GM23248 (cell line): ENCODE results near the gene PDIA5. TPM values are rescaled to one million over a fixed set of nuclear protein-coding genes. Genes with fewer than 3 reads are reported as not detected.

Experiments
- DNase-seq: peaks from one replicate; pipeline ENCODE4 v3.0.0-alpha.2; 2015
- H2AFZ ChIP-seq: fragments of 200-600 bp; sonication (generic); 2 replicates; pipeline ENCODE4 v1.6.1; 2016; ENCODE audit warnings: antibody characterized with exemption
- H3F3A ChIP-seq: fragments of 200-600 bp; sonication (generic); 2 replicates; pipeline ENCODE4 v1.6.1; 2016; ENCODE audit warnings: mild to moderate bottlenecking, antibody characterized with exemption, mixed run types; ENCODE audit not compliant: insufficient read depth
- H3K27ac ChIP-seq: fragments of 200-600 bp; sonication (generic); 2 replicates; pipeline ENCODE4 v1.5.1; 2016; ENCODE audit warnings: mild to moderate bottlenecking
- H3K27me3 ChIP-seq: fragments of 200-600 bp; sonication (generic); replicated peaks from 2 replicates; pipeline ENCODE4 v1.6.1; 2016; ENCODE audit warnings: mild to moderate bottlenecking; ENCODE audit not compliant: insufficient read depth
- H3K36me3 ChIP-seq: fragments of 200-600 bp; sonication (generic); 2 replicates; pipeline ENCODE4 v1.6.1; 2016; ENCODE audit warnings: low read depth, mild to moderate bottlenecking
- H3K4me1 ChIP-seq: fragments of 200-600 bp; sonication (generic); 2 replicates; pipeline ENCODE4 v1.6.1; 2016; ENCODE audit warnings: mild to moderate bottlenecking; ENCODE audit not compliant: insufficient read depth
- H3K4me2 ChIP-seq: fragments of 200-600 bp; sonication (generic); one replicate; pipeline ENCODE4 v1.6.1; 2016; ENCODE audit warnings: mild to moderate bottlenecking; ENCODE audit not compliant: unreplicated experiment
- H3K4me3 ChIP-seq: fragments of 200-600 bp; sonication (generic); 2 replicates; pipeline ENCODE4 v1.5.1; 2016; ENCODE audit warnings: mild to moderate bottlenecking
- H3K79me2 ChIP-seq: fragments of 200-600 bp; sonication (generic); 2 replicates; pipeline ENCODE4 v1.6.1; 2016; ENCODE audit warnings: mild to moderate bottlenecking; ENCODE audit not compliant: insufficient read depth
- H3K9ac ChIP-seq: fragments of 200-600 bp; sonication (generic); 2 replicates; pipeline ENCODE4 v1.6.1; 2016; ENCODE audit warnings: mild to moderate bottlenecking
- H3K9me2 ChIP-seq: fragments of 200-600 bp; sonication (generic); 2 replicates; pipeline ENCODE4 v1.6.1; 2016; ENCODE audit warnings: mixed run types, mild to moderate bottlenecking, moderate library complexity; ENCODE audit not compliant: insufficient read depth
- H3K9me3 ChIP-seq: fragments of 200-600 bp; sonication (generic); one replicate; pipeline ENCODE4 v1.6.1; 2017; ENCODE audit warnings: low read depth
- H4K20me1 ChIP-seq: fragments of 200-600 bp; sonication (generic); 2 replicates; pipeline ENCODE4 v1.6.0; 2016; ENCODE audit not compliant: insufficient read depth
- EZH2 ChIP-seq: fragments of 200-600 bp; sonication (generic); IDR thresholded peaks from 2 replicates; pipeline ENCODE4 v1.6.1; 2018; ENCODE audit warnings: antibody characterized with exemption, mild to moderate bottlenecking; ENCODE audit not compliant: insufficient read depth, poor library complexity, severe bottlenecking
- EZH2phosphoT487 ChIP-seq: fragments of 200-600 bp; sonication (generic); IDR thresholded peaks from 2 replicates; pipeline ENCODE4 v1.6.1; 2018; ENCODE audit warnings: antibody characterized with exemption, moderate library complexity, mild to moderate bottlenecking, low read depth; ENCODE audit not compliant: insufficient read depth
- WGBS, 2 experiments: methylation state at CpG; one replicate each; pipeline ENCODE4 v1.1.6; 2015 to 2017; ENCODE audit warnings: low lambda C conversion rate in 2 of 2, low coverage in 1 of 2; ENCODE audit errors: missing lambda C conversion rate in 2 of 2; 5-methylcytosine and 5-hydroxymethylcytosine counted together
- in situ Hi-C: fragments of 300-500 bp; cut with MboI; formaldehyde crosslinking; loops from 2 replicates; pipeline ENCODE4 v1.15.0; 2020
- polyA plus RNA-seq: library from polyadenylated mRNA; unstranded; fragments of >200 nt; fragmentation: Nextera tagmentation; extraction: Ambion mirVana; gene quantifications from 2 replicates; pipeline ENCODE4 v1.2.1, GENCODE V29; 2016
- total RNA-seq: library from RNA; depleted of rRNA; stranded (reverse); fragments of >200 nt; shearing (Covaris generic); gene quantifications from 2 replicates; pipeline ENCODE4 v1.2.3, GENCODE V29; 2014

Gene PDIA5
- total and polyA plus RNA-seq, 2 experiments from 2014 or later = 49.1 to 57.3 TPM

GRCh38 chr3:123096126-123096525 is 29.3 kb downstream of the PDIA5 start:
- no peaks in the 10 kb centered on the region for H3K9me3 ChIP-seq
- WGBS, 2 experiments = 90 to 96% methylated on average over 9 of the region's 9 CpGs
- peaks cover 93% of the 10 kb centered on the region for H3K79me2 ChIP-seq
- no peak overlapping the region for H2AFZ ChIP-seq
- no peak overlapping the region for H3K9ac ChIP-seq
- no peak for DNase-seq
- TF ChIP-seq EZH2 (no peak), EZH2phosphoT487 (no peak)
- no peaks in the 10 kb centered on the region; the same call in 1 of the 2 replicates for H3F3A ChIP-seq
- in situ Hi-C loops = no loop called here
- no peaks in the 10 kb centered on the region for H3K9me2 ChIP-seq
- H3K36me3 ChIP-seq = peaks cover 8% of the 10 kb centered on the region; the same call in 1 of the 2 replicates
- peaks cover 12% of the 10 kb centered on the region for H3K4me1 ChIP-seq
- no peak overlapping the region for H3K27ac ChIP-seq
- H3K27me3 ChIP-seq = no peaks in the 10 kb centered on the region
- H3K4me3 ChIP-seq = no peak overlapping the region
- no peak overlapping the region for H3K4me2 ChIP-seq
- H4K20me1 ChIP-seq = peaks cover 5% of the 10 kb centered on the region; the same call in 1 of the 2 replicates

DNA sequence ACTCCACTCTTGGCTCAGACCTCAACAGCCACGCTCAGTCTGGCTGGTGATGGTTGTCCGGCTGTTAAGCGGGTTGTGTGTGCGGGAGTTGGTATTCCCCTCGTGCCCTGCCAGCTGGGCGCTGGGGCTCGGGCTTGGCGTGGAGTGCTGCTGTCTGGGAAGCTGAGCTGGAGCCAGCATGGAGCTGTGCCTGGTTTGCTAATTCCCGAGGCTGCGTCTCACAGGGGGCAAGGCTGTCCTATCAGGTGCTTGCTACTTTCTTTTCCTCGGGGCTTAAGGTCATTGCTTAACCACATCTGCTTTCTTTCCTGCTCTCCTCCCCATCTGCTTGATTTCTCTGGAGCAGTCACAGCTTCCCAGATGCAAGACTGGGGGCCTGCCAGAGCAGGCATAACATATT is 29.9 kb downstream of the PDIA5 start:
- peak; percentile 36 for DNase-seq
- no peaks in the 10 kb centered on the region for H3K9me2 ChIP-seq
- no peak overlapping the region for H3K9ac ChIP-seq
- peaks cover 12% of the 10 kb centered on the region for H3K4me1 ChIP-seq
- H3K4me3 ChIP-seq = no peak overlapping the region
- no peaks in the 10 kb centered on the region for H3K27me3 ChIP-seq
- peaks cover 87% of the 10 kb centered on the region for H3K79me2 ChIP-seq
- no peak overlapping the region for H3K27ac ChIP-seq
- peaks cover 8% of the 10 kb centered on the region; the same call in 1 of the 2 replicates for H3K36me3 ChIP-seq
- WGBS, 2 experiments = 46 to 47% methylated on average over 11 of the region's 11 CpGs
- TF ChIP-seq EZH2 (no peak), EZH2phosphoT487 (no peak)
- H3F3A ChIP-seq = no peaks in the 10 kb centered on the region; the same call in 1 of the 2 replicates
- H3K9me3 ChIP-seq = no peaks in the 10 kb centered on the region
- peaks cover 5% of the 10 kb centered on the region; the same call in 1 of the 2 replicates for H4K20me1 ChIP-seq
- in situ Hi-C loops = no loop called here
- H3K4me2 ChIP-seq = no peak overlapping the region
- no peak overlapping the region for H2AFZ ChIP-seq

- peaks cover 5% of the 10 kb centered on the region; the same call in 1 of the 2 replicates for H4K20me1 ChIP-seq
- H3K4me3 ChIP-seq = no peak overlapping the region
- no peaks in the 10 kb centered on the region for H3K27me3 ChIP-seq
- in situ Hi-C loops = no loop called here
- H2AFZ ChIP-seq = no peak overlapping the region
- H3K4me2 ChIP-seq = peak overlapping the region; percentile 5
- no peak overlapping the region for H3K9ac ChIP-seq
- WGBS, 2 experiments = 75 to 76% methylated on average over 6 of the region's 6 CpGs
- H3K9me3 ChIP-seq = no peaks in the 10 kb centered on the region
- no peak overlapping the region for H3K27ac ChIP-seq
- peaks cover 17% of the 10 kb centered on the region for H3K4me1 ChIP-seq
- peaks cover 67% of the 10 kb centered on the region for H3K79me2 ChIP-seq
- TF ChIP-seq EZH2phosphoT487 = no peak
- no peak for TF ChIP-seq EZH2
- peak; percentile 45 for DNase-seq
- H3F3A ChIP-seq = peaks cover 15% of the 10 kb centered on the region
- no peaks in the 10 kb centered on the region for H3K9me2 ChIP-seq
- peaks cover 16% of the 10 kb centered on the region; the same call in 1 of the 2 replicates for H3K36me3 ChIP-seq
These were observed 31.9 kb downstream of the PDIA5 start for GRCh38 chr3:123098426-123099330.

GRCh38 chr3:123099331-123100192 is 32.7 kb downstream of the PDIA5 start:
- no peak for DNase-seq
- WGBS, 2 experiments = 87 to 91% methylated on average over 12 of the region's 12 CpGs
- no peaks in the 10 kb centered on the region for H3K9me2 ChIP-seq
- H3K4me1 ChIP-seq = peaks cover 25% of the 10 kb centered on the region
- no peak overlapping the region for H3K9ac ChIP-seq
- no peak overlapping the region for H2AFZ ChIP-seq
- H3K79me2 ChIP-seq = peaks cover 58% of the 10 kb centered on the region
- H3K36me3 ChIP-seq = peaks cover 12% of the 10 kb centered on the region; the same call in 1 of the 2 replicates
- in situ Hi-C loops = no loop called here
- no peaks in the 10 kb centered on the region for H3K27me3 ChIP-seq
- no peak for TF ChIP-seq EZH2
- no peak for TF ChIP-seq EZH2phosphoT487
- no peak overlapping the region for H3K27ac ChIP-seq
- H3K4me2 ChIP-seq = peak overlapping the region; percentile 5
- no peak overlapping the region for H3K4me3 ChIP-seq
- no peaks in the 10 kb centered on the region for H3K9me3 ChIP-seq
- peaks cover 5% of the 10 kb centered on the region; the same call in 1 of the 2 replicates for H4K20me1 ChIP-seq
- H3F3A ChIP-seq = peaks cover 15% of the 10 kb centered on the region
